GM12878 (cell line): ENCODE measurements around the gene HIC1. TPM values are rescaled to one million over a fixed set of nuclear protein-coding genes. Genes with fewer than 3 reads are reported as not detected.

Source experiments
- ATAC-seq: fragments of 200-7000 bp; cut with Tn5 transposase; 3 replicates; pipeline ENCODE4 v1.9.1; 2020; ENCODE audit warnings: mild to moderate bottlenecking, moderate library complexity
- BruUV-seq: library from RNA; stranded (reverse); fragments of 400-500 nt; replicated peaks from 2 replicates; lab custom pipeline; 2021; lab: Mats Ljungman, UMichigan
- CTCF ChIA-PET: fragments of 300-600 bp; sonication (Branson Sonifier 250); formaldehyde crosslinking; extraction: SDS; loops from one replicate; lab custom pipeline; 2021; ENCODE audit warnings: inconsistent platforms; lab: Yijun Ruan, JAX
- POLR2A ChIA-PET: fragments of 350-600 bp; formaldehyde crosslinking; extraction: SDS; loops from one replicate; lab custom pipeline; 2021; ENCODE audit warnings: inconsistent platforms; lab: Charles Lee
- RAD21 ChIA-PET: fragments of 300-600 bp; sonication (Branson Sonifier 250); formaldehyde crosslinking; loops from one replicate; lab custom pipeline; 2023; ENCODE audit warnings: antibody characterized with exemption; ENCODE audit not compliant: unreplicated experiment; lab: Charles Lee
- SMC1A ChIA-PET: fragments of 300-600 bp; sonication (Branson Sonifier 250); formaldehyde crosslinking; loops from one replicate; lab custom pipeline; 2023; ENCODE audit not compliant: unreplicated experiment, uncharacterized antibody; lab: Charles Lee
- DNase-seq: peaks from one replicate; pipeline ENCODE4 v3.0.0-alpha.2; 2011; ENCODE audit warnings: low read depth, low spot score
- FAIRE-seq: peaks from 3 replicates; lab custom pipeline; 2011; peaks lifted over from hg19 to GRCh38; lab: Jason Lieb, UNC
- H2AFZ ChIP-seq: 2 replicates; pipeline ENCODE4 v1.6.0; 2011; ENCODE audit warnings: low read depth, low read length, control low read depth; ENCODE audit not compliant: control insufficient read depth
- H3K27ac ChIP-seq: 2 replicates; pipeline ENCODE4 v1.5.1; 2011; ENCODE audit warnings: control low read depth; ENCODE audit not compliant: control insufficient read depth, insufficient read depth
- H3K27me3 ChIP-seq, 2 experiments: replicated peaks in 1 of 2; 2 replicates each; pipeline versions ENCODE4 v1.6.0 to v1.6.1; 2011; ENCODE audit warnings: low read length in 1 of 2; ENCODE audit not compliant: control insufficient read depth in 2 of 2, insufficient read depth in 2 of 2
- H3K36me3 ChIP-seq, 2 experiments: 2 replicates each; pipeline ENCODE4 v1.5.1; 2011; ENCODE audit warnings: low read length in 1 of 2; ENCODE audit not compliant: control insufficient read depth in 2 of 2, insufficient read depth in 2 of 2
- H3K4me1 ChIP-seq: 2 replicates; pipeline ENCODE4 v1.6.1; 2011; ENCODE audit warnings: mild to moderate bottlenecking, low read length, moderate library complexity, mixed read lengths; ENCODE audit not compliant: control insufficient read depth, insufficient read depth
- H3K4me2 ChIP-seq: 2 replicates; pipeline ENCODE4 v1.6.0; 2011; ENCODE audit warnings: control low read depth; ENCODE audit not compliant: control insufficient read depth, insufficient read depth
- H3K4me3 ChIP-seq: fragments of 200-600 bp; sonication (generic); 2 replicates; pipeline ENCODE4 v1.5.1; 2016
- H3K79me2 ChIP-seq: 2 replicates; pipeline ENCODE4 v1.6.0; 2011; ENCODE audit warnings: low read length; ENCODE audit not compliant: control insufficient read depth, insufficient read depth
- H3K9ac ChIP-seq: 2 replicates; pipeline ENCODE4 v1.8.0; 2011; ENCODE audit warnings: low read length, control low read depth, mixed read lengths; ENCODE audit not compliant: control insufficient read depth, insufficient read depth
- H3K9me3 ChIP-seq: replicated peaks from 3 replicates; pipeline ENCODE4 v1.5.1; 2011; ENCODE audit warnings: mild to moderate bottlenecking, low read length; ENCODE audit not compliant: control insufficient read depth, insufficient read depth
- H4K20me1 ChIP-seq: 2 replicates; pipeline ENCODE4 v1.6.0; 2011; ENCODE audit not compliant: control insufficient read depth, insufficient read depth
- CEBPB ChIP-seq, 2 experiments: fragments of 150-350 bp in 1 of 2; IDR thresholded peaks; 2 replicates each; pipeline ENCODE4 v1.6.1; 2012 to 2014; ENCODE audit warnings: low read depth in 2 of 2, low read length in 2 of 2, borderline replicate concordance in 1 of 2, inconsistent platforms in 1 of 2
- CHD1 ChIP-seq: IDR thresholded peaks from 2 replicates; pipeline ENCODE4 v1.6.1; 2012; ENCODE audit warnings: low read depth, low read length, improper control_type of control experiment
- CTCF ChIP-seq, 3 experiments: IDR thresholded peaks in 2 of 3; conservative IDR thresholded peaks in 1 of 3; 2 replicates each; pipeline ENCODE4 v1.5.1; 2011; ENCODE audit warnings: low read depth in 3 of 3, low read length in 3 of 3, mild to moderate bottlenecking in 3 of 3, control low read depth in 2 of 3, moderate library complexity in 2 of 3, inconsistent platforms in 1 of 3, mixed read lengths in 1 of 3; ENCODE audit not compliant: control insufficient read depth in 2 of 3, insufficient read depth in 1 of 3; ENCODE audit errors: extremely low read depth in 1 of 3
- FOS ChIP-seq: IDR thresholded peaks from 3 replicates; pipeline ENCODE4 v1.6.1; 2011; ENCODE audit warnings: borderline replicate concordance; ENCODE audit not compliant: insufficient read length; ENCODE audit errors: extremely low read depth
- FOXK2 ChIP-seq: fragments of 450-650 bp; IDR thresholded peaks from 2 replicates; pipeline ENCODE4 v1.6.1; 2017; ENCODE audit warnings: mild to moderate bottlenecking, moderate library complexity
- FOXM1 ChIP-seq: IDR thresholded peaks from 2 replicates; pipeline ENCODE4 v1.6.1; 2012; ENCODE audit warnings: low read depth, mild to moderate bottlenecking, inconsistent platforms, low read length, moderate library complexity
- GABPA ChIP-seq: IDR thresholded peaks from 2 replicates; pipeline ENCODE4 v1.6.1; 2014; ENCODE audit warnings: antibody characterized with exemption, low read depth, mild to moderate bottlenecking, inconsistent platforms
- IKZF1 ChIP-seq: fragments of 450-650 bp; conservative IDR thresholded peaks from 2 replicates; pipeline ENCODE4 v1.6.1; 2017; ENCODE audit warnings: antibody characterized with exemption, mild to moderate bottlenecking
- IRF4 ChIP-seq: IDR thresholded peaks from 2 replicates; pipeline ENCODE4 v1.6.1; 2011; ENCODE audit warnings: low read depth, low read length
- MTA2 ChIP-seq: fragments of 450-650 bp; IDR thresholded peaks from 2 replicates; pipeline ENCODE4 v1.6.1; 2016; ENCODE audit warnings: low read depth, mild to moderate bottlenecking, moderate library complexity
- NRF1 ChIP-seq: conservative IDR thresholded peaks from 2 replicates; pipeline ENCODE4 v1.6.1; 2011; ENCODE audit warnings: mild to moderate bottlenecking, low read depth, low read length, improper control_type of control experiment
- POLR2AphosphoS5 ChIP-seq: IDR thresholded peaks from 2 replicates; pipeline ENCODE4 v1.6.1; 2011; ENCODE audit warnings: mild to moderate bottlenecking, low read length, inconsistent platforms
- RAD21 ChIP-seq: IDR thresholded peaks from 2 replicates; pipeline ENCODE4 v1.6.1; 2011; ENCODE audit warnings: mild to moderate bottlenecking, low read depth, low read length, moderate library complexity; ENCODE audit not compliant: insufficient read depth
- RELA ChIP-seq: fragments of 450-650 bp; IDR thresholded peaks from 2 replicates; pipeline ENCODE4 v1.8.0; 2014; ENCODE audit warnings: borderline replicate concordance; ENCODE audit not compliant: partially characterized antibody
- SMARCA5 ChIP-seq: fragments of 450-650 bp; IDR thresholded peaks from 2 replicates; pipeline ENCODE4 v1.6.1; 2017; ENCODE audit warnings: mild to moderate bottlenecking
- TCF12 ChIP-seq: IDR thresholded peaks from 2 replicates; pipeline ENCODE4 v1.6.1; 2011; ENCODE audit warnings: low read depth, mild to moderate bottlenecking, low read length
- WGBS: methylation state at CpG from one replicate; pipeline ENCODE4 v1.1.6; 2016; ENCODE audit warnings: low lambda C conversion rate; ENCODE audit not compliant: insufficient replicate concordance, insufficient coverage; ENCODE audit errors: missing lambda C conversion rate; 5-methylcytosine and 5-hydroxymethylcytosine counted together
- in situ Hi-C: fragments of 300-500 bp; cut with MboI; formaldehyde crosslinking; loops from 9 replicates; pipeline ENCODE4 v1.14.3; 2018; ENCODE audit warnings: mixed read lengths
- intact Hi-C: fragments of 100-400 bp; cut with micrococcal nuclease; formaldehyde crosslinking; loops from one replicate; pipeline ENCODE4 v1.14.2; 2022; ENCODE audit not compliant: unreplicated experiment
- polyA plus RNA-seq, 11 experiments: library from polyadenylated mRNA; depleted of rRNA in 4 of 11; unstranded in 6 of 11; stranded (reverse) in 5 of 11; fragments of >200 nt; fragmentation: Nextera tagmentation in 4 of 11; fragmentation: Illumina TruSeq in 1 of 11; extraction: Ambion mirVana in 4 of 11; extraction: Trizol in 1 of 11; gene quantifications; 1 replicate in 1 of 11; 2 replicates in 10 of 11; pipeline versions ENCODE4 v1.2.1 to v1.2.3, GENCODE V29; 2011 to 2016; ENCODE audit warnings: inconsistent platforms in 2 of 11, missing spikeins in 2 of 11, low read depth in 1 of 11
- total RNA-seq, 4 experiments: library from RNA; depleted of rRNA in 3 of 4; stranded (reverse); fragments of >200 nt in 3 of 4; fragmentation: Illumina TruSeq in 1 of 4; extraction: Trizol in 1 of 4; gene quantifications; 2 replicates each; pipeline versions ENCODE4 v1.2.1 to v1.2.3, GENCODE V29; 2013 to 2021
- TF ChIP-seq, protein P1 (sequence below): fragments of 150-350 bp; IDR thresholded peaks from 2 replicates; pipeline ENCODE4 v1.6.1; 2014; ENCODE audit warnings: mild to moderate bottlenecking, low read depth, low read length

Gene HIC1
- total and polyA plus RNA-seq, 10 of the 15 experiments (the other 5 are each of a cell fraction or from before 2014, with no cell fraction given) = 0.11 to 61.1 (median 4.9) TPM

DNA sequence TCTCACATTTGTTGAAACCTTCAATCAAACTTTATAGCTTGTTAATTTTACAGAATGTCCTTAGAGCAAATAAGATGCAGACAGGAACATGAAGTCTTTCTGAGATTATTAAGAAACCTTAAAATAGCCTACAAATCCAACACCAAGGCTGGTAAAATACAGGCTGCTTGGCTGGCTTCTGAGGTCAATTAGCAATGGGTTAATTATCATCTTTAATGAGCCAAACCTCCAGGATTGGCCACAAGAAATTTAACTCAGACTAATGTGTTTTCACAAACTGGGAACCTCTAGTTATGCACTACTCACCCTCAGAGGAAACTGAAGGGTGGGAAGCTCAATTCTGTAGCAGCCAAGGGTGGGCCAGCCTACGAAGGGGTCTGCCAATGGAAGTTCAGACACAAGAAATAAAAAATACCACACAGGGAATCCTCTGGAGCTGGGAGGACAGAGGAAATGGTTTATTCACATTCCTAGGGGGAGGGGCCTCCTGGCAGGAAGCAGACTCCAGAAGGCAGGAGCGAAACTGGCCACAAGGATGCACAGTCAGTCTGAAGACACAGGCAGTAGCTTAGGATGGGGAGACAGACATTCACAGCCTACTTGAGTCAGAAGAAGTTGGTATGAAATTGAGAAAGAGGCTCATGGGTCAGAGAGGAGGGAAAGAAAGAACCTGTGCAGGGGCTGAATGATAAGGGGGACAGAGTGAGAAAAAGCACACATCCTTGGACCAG lies 36.1 kb downstream of the HIC1 start (continued):
- no peak for TF ChIP-seq RELA
- 0 out of 2 replicates have a peak, but pooled peaks have one; percentile 19 for TF ChIP-seq IRF4
- TF ChIP-seq MTA2 = peak; percentile 87

GRCh38 chr17:2092253-2092652 lies 37.4 kb downstream of the HIC1 start:
- H3K9me3 ChIP-seq = no peaks in the 10 kb centered on the region
- POLR2A ChIA-PET = interaction anchor here (0.6 to 10.8 kb wide), 5 partner anchors 23 to 1330 kb away, joined by 3 to 148 read pairs (median 45); no protein-coding TSS in a partner anchor
- FAIRE-seq = no peak
- H3K36me3 ChIP-seq = peaks cover 2 to 4% of the 10 kb centered on the region in 2 experiments; a peak in 2 of 4 replicates
- DNase-seq = no peak
- intact Hi-C loops = loop anchor here (5.0 kb wide), 1 partner anchor 35 kb away; the partner anchor contains the start of gene HIC1
- no peaks in the 10 kb centered on the region for H4K20me1 ChIP-seq
- CTCF ChIA-PET = interaction anchor here (0.7 to 11.4 kb wide), 6 partner anchors 10 to 712 kb away, joined by 3 to 126 read pairs (median 6); partner anchors contain the start of gene HIC1
- ATAC-seq = no peak
- no peak overlapping the region for H2AFZ ChIP-seq
- RAD21 ChIA-PET = interaction anchor here (0.6 to 10.4 kb wide), 12 partner anchors 11 to 172 kb away, joined by 3 to 160 read pairs (median 34); partner anchors contain the start of gene HIC1
- H3K9ac ChIP-seq = no peak overlapping the region
- WGBS = 100% methylated on average over 4 of the region's 4 CpGs
- H3K4me2 ChIP-seq = no peak overlapping the region
- SMC1A ChIA-PET = interaction anchor here (0.6 to 4.3 kb wide), 5 partner anchors 13 to 191 kb away, joined by 3 to 39 read pairs (median 22); no protein-coding TSS in a partner anchor
- no peak overlapping the region for H3K27ac ChIP-seq
- BruUV-seq = no TSS peak
- in situ Hi-C loops = no loop called here
- no peaks in the 10 kb centered on the region for H3K27me3 ChIP-seq
- peaks cover 15% of the 10 kb centered on the region for H3K79me2 ChIP-seq
- H3K4me1 ChIP-seq = peaks cover 46% of the 10 kb centered on the region
- no peak overlapping the region for H3K4me3 ChIP-seq
- 0 out of 6 replicates have a peak, but pooled peaks of 1 of the 3 experiments have one; percentile 8 for TF ChIP-seq CTCF (IDR thresholded peaks at IDR 0.05 in 2 of 3, conservative IDR thresholded peaks at IDR 0.05 in 1 of 3; ENCODE audit: control insufficient read depth in 2 of 3, extremely low read depth in 1 of 3, insufficient read depth in 1 of 3, low read depth in 3 of 3, low read length in 3 of 3)
- no peak for TF ChIP-seq FOXM1
- TF ChIP-seq, protein P1, sequence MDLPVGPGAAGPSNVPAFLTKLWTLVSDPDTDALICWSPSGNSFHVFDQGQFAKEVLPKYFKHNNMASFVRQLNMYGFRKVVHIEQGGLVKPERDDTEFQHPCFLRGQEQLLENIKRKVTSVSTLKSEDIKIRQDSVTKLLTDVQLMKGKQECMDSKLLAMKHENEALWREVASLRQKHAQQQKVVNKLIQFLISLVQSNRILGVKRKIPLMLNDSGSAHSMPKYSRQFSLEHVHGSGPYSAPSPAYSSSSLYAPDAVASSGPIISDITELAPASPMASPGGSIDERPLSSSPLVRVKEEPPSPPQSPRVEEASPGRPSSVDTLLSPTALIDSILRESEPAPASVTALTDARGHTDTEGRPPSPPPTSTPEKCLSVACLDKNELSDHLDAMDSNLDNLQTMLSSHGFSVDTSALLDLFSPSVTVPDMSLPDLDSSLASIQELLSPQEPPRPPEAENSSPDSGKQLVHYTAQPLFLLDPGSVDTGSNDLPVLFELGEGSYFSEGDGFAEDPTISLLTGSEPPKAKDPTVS = no peak
- TF ChIP-seq RAD21 = 0 out of 2 replicates have a peak, but pooled peaks have one; percentile 2
- no peak for TF ChIP-seq FOS
- peak; percentile 44; the same call in 1 of the 2 replicates for TF ChIP-seq POLR2AphosphoS5
- peak; percentile 41; the same call in 1 of the 2 replicates for TF ChIP-seq TCF12
- TF ChIP-seq FOXK2 = no peak
- TF ChIP-seq GABPA = no peak
- TF ChIP-seq CHD1 = no peak
- no peak for TF ChIP-seq CEBPB (IDR thresholded peaks at IDR 0.05; ENCODE audit: borderline replicate concordance in 1 of 2, low read depth in 2 of 2, low read length in 2 of 2)
- no peak for TF ChIP-seq IKZF1
- no peak for TF ChIP-seq NRF1
- no peak for TF ChIP-seq SMARCA5
